HG03469 (cell line): Measurements from ENCODE around the gene GLCE.
"Not testable (repeated sequence)": the region's sequence is repeated elsewhere in the genome, so short reads cannot be mapped to it uniquely, and the experiment has no call there.

Experiments used
- ATAC-seq: cut with Tn5 transposase; IDR thresholded peaks from one replicate; pipeline ENCODE4 v1.9.1; 2021; ENCODE audit warnings: mild to moderate bottlenecking, moderate library complexity, moderate number of reproducible peaks; ENCODE audit not compliant: unreplicated experiment

Gene GLCE

GRCh38 chr15:69158201-69158842 lies 2.1 kb upstream of the GLCE start:
- no peak for ATAC-seq

GRCh38 chr15:69158843-69159240 lies 1.6 kb upstream of the GLCE start:
- ATAC-seq, result no peak

- ATAC-seq, result no peak
Measured at GRCh38 chr15:69159805-69160140, 662 bp upstream of the GLCE start.

GRCh38 chr15:69161079-69161877 lies 843 bp downstream of the GLCE start:
- ATAC-seq, result no peak

- ATAC-seq, result no peak
Measured at GRCh38 chr15:69161878-69162213, 1.4 kb downstream of the GLCE start.

GRCh38 chr15:69163141-69163669 lies 2.8 kb downstream of the GLCE start:
- ATAC-seq, result no peak

- no peak for ATAC-seq
Measured at GRCh38 chr15:69164807-69165636, 4.6 kb downstream of the GLCE start.

- ATAC-seq, result no peak
Measured at GRCh38 chr15:69165637-69166025, 5.2 kb downstream of the GLCE start.

GRCh38 chr15:69167218-69167846 lies 6.9 kb downstream of the GLCE start:
- ATAC-seq, result no peak

- not testable (repeated sequence) for ATAC-seq
Measured at GRCh38 chr15:69168361-69168760, 7.9 kb downstream of the GLCE start.

- not testable (repeated sequence) for ATAC-seq
Measured at GRCh38 chr15:69169540-69169939, 9.1 kb downstream of the GLCE start.

- no peak for ATAC-seq
Measured at GRCh38 chr15:69170597-69170996, 10.2 kb downstream of the GLCE start.

- no peak for ATAC-seq
Measured at GRCh38 chr15:69172847-69173246, 12.4 kb downstream of the GLCE start.

- no peak for ATAC-seq
Measured at GRCh38 chr15:69175536-69175935, 15.1 kb downstream of the GLCE start.

- ATAC-seq, result no peak
Measured at GRCh38 chr15:69181424-69181823, 21.0 kb downstream of the GLCE start.

- ATAC-seq, result no peak
Measured at GRCh38 chr15:69185216-69185615, 24.8 kb downstream of the GLCE start.

GRCh38 chr15:69185706-69186105 lies 25.3 kb downstream of the GLCE start:
- ATAC-seq, result no peak

GRCh38 chr15:69189157-69189556 lies 28.7 kb downstream of the GLCE start:
- ATAC-seq, result no peak

- no peak for ATAC-seq
Measured at GRCh38 chr15:69190091-69190490, 29.7 kb downstream of the GLCE start.

GRCh38 chr15:69190504-69190903 lies 30.1 kb downstream of the GLCE start:
- no peak for ATAC-seq
